Stimulated activated CD4-positive, alpha-beta T cell treated with anti-CD3 and anti-CD28 coated beads, Interleukin-1b, Interleukin-23, amount 100 ng/mL, for 4 hours (primary cell): Measurements from ENCODE around the gene SPHK2.
A peak's percentile ranks its signal among the peaks of the same experiment; 100 is the strongest.
"Not testable (repeated sequence)": the region's sequence is repeated elsewhere in the genome, so short reads cannot be mapped to it uniquely, and the experiment has no call there.

ENCODE experiments used
- DNase-seq, 2 donors: peaks; one replicate each; pipeline ENCODE4 v3.0.0-alpha.2; 2020; ENCODE audit warnings: low read depth in 2 of 2

SPHK2 gene

GRCh38 chr19:48660852-48661710, 41.8 kb downstream of the SPHK2 start:
- DNase-seq: peak; percentile 62 to 71

- DNase-seq: no peak
Measured at GRCh38 chr19:48661711-48662090, 42.4 kb downstream of the SPHK2 start.

- no peak for DNase-seq
Measured at GRCh38 chr19:48663667-48664066, 44.4 kb downstream of the SPHK2 start.

- no peak for DNase-seq
Measured at GRCh38 chr19:48664476-48664875, 45.2 kb downstream of the SPHK2 start.

GRCh38 chr19:48665786-48666185, 46.5 kb downstream of the SPHK2 start:
- DNase-seq: no peak

- DNase-seq: no peak
Measured at GRCh38 chr19:48668332-48668731, 49.0 kb downstream of the SPHK2 start.

- DNase-seq: no peak
Measured at GRCh38 chr19:48668761-48669160, 49.5 kb downstream of the SPHK2 start.

- DNase-seq: no peak
Measured at GRCh38 chr19:48669903-48670668, 50.8 kb downstream of the SPHK2 start.

GRCh38 chr19:48670699-48671445, 51.6 kb downstream of the SPHK2 start:
- DNase-seq: no peak

- DNase-seq: no peak
Measured at GRCh38 chr19:48671446-48671995, 52.2 kb downstream of the SPHK2 start.

GRCh38 chr19:48672994-48673393, 53.7 kb downstream of the SPHK2 start, which contains the start of gene NTN5:
Gene NTN5, minus strand, starts transcription at chr19:48673017. Its CDS starts 2,031 bp downstream, at chr19:48670986.
- DNase-seq: no peak

- no peak for DNase-seq
Measured at GRCh38 chr19:48673436-48674100, 54.3 kb downstream of the SPHK2 start.

GRCh38 chr19:48674216-48674809, 55.0 kb downstream of the SPHK2 start:
- no peak for DNase-seq

- peak; percentile 53 to 71 for DNase-seq
Measured at GRCh38 chr19:48674921-48675824, 55.9 kb downstream of the SPHK2 start.

GRCh38 chr19:48676487-48676886, 57.2 kb downstream of the SPHK2 start:
- DNase-seq: no peak

GRCh38 chr19:48676887-48677286, 57.6 kb downstream of the SPHK2 start:
- DNase-seq: no peak

- DNase-seq: no peak
Measured at GRCh38 chr19:48678201-48678600, 58.9 kb downstream of the SPHK2 start.

- not testable (repeated sequence) for DNase-seq
Measured at GRCh38 chr19:48680006-48680405, 60.7 kb downstream of the SPHK2 start.
